Bronchial epithelial cell (primary cell): ENCODE measurements around the gene GAL3ST1. TPM values are rescaled to one million over a fixed set of nuclear protein-coding genes. Genes with fewer than 3 reads are reported as not detected.

Experiments used
- DNase-seq: peaks from one replicate; pipeline ENCODE4 v3.0.0-alpha.2; 2010; ENCODE audit warnings: low read depth
- FAIRE-seq: peaks from 2 replicates; lab custom pipeline; 2011; peaks lifted over from hg19 to GRCh38; lab: Jason Lieb, UNC
- H3K27me3 ChIP-seq: 2 replicates; pipeline ENCODE4 v1.5.1; 2011; ENCODE audit warnings: low read length; ENCODE audit not compliant: control insufficient read depth, insufficient read depth
- H3K36me3 ChIP-seq: 2 replicates; pipeline ENCODE4 v1.5.1; 2011; ENCODE audit warnings: low read length; ENCODE audit not compliant: control insufficient read depth, insufficient read depth
- H3K4me3 ChIP-seq: 2 replicates; pipeline ENCODE4 v1.5.1; 2011; ENCODE audit warnings: mild to moderate bottlenecking, low read depth, low read length, control low read depth
- CTCF ChIP-seq: IDR thresholded peaks from 2 replicates; pipeline ENCODE4 v1.5.1; 2011; ENCODE audit warnings: mild to moderate bottlenecking, moderate library complexity, low read length, control low read depth, inconsistent platforms; ENCODE audit not compliant: insufficient read depth, severe bottlenecking
- total RNA-seq: library from RNA; depleted of rRNA; stranded (reverse); fragments of >200 nt; gene quantifications from 2 replicates; pipeline ENCODE4 v1.2.1, GENCODE V29; 2014

Gene GAL3ST1
- total RNA-seq, 1 donor from 2014 or later, result 0.26 TPM

DNA sequence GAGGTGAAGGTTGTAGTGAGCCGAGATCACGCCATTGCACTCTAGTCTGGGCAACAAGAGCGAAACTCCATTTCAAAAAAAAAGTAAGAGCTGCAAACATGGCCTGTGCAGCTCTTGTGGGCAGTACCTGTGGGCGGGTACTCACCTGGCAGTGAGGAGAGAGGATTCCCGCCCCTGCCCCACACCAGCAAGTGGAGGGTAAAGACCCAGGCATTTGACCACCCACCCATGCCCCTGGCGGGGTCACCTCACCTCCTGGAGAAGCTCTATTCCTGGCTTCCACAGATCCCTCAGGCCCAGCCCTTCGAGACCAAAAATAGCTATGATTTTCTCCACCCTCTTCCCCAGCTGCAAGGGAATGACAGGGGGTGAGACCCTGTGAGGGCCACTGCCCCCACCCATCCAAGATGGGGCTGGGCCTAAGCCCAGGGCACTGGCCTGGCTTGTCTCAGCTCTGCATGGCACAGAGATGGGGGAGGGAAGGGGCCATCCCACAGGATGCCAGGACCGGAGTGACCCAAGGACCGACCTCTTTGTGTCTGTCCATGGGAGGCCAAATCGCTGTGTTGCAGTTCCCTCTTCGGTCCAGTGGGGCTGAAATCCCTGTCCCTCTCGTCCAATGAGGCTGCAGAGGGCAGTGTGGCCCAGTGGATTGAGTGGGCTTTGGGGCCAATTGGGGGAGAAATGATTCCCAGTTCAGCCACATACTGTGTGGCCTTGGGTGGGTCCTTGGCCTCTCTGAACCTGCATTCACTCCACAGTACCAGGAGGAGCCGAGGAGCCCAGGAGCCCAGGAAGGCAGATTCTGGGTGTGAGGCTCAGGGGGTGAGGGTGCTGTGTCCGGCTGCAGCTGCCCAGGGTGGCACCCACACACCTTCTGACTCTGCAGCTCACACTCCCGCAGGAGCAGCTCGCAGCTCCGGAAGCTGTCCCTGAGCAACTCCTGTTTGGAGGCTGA, 42.5 kb downstream of the GAL3ST1 start:
- H3K27me3 ChIP-seq, result no peaks in the 10 kb centered on the region
- no peak for DNase-seq
- FAIRE-seq, result no peak
- H3K36me3 ChIP-seq, result no peaks in the 10 kb centered on the region
- no peak overlapping the region for H3K4me3 ChIP-seq
- no peak for TF ChIP-seq CTCF

- Histone ChIP-seq H3K36me3 (no peaks in the 10 kb centered on the region), H3K4me3 (no peak overlapping the region), H3K27me3 (peaks cover 4% of the 10 kb centered on the region)
- no peak for DNase-seq
- no peak for FAIRE-seq
- no peak for TF ChIP-seq CTCF
Observed at GRCh38 chr22:30526656-30527055, 47.8 kb downstream of the GAL3ST1 start.

DNA sequence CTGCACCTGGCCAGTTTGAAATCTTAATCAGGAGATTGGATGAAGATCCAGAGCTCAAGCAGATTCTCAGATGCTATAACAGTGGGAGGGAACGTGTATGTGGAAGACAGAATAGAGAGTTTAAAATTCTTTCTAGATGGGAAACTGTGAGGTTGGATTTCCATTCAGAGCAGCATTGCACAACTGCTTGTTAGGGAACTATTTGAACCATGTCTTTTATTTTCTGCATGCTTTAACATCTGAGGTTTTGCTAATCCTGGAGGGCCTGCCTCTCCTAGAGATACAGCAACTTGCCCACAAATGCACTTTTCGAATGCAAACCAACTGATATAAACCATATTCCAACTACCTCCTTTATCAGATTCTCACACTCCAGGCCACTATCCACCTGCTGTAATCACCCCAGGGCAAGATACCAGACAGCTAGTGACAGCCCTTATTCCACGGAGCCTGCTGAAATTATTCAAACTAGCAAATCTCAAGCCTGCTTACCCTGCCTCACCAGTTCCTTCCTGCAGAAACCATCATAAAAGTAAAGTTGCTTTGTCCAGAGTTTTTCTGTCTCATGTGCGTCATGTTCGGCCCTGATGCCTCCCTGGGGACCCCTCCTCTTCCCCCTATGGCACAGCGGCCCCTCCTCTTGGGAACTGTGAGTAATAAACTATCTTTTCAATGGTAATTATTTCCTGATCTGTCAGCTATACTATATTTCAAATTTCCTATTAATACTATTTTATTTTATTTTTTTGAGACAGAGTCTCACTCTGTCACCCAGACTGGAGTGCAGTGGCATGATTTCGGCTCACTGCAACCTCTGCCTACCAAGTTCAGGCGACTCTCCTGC, 50.6 kb downstream of the GAL3ST1 start:
- no peak overlapping the region for H3K4me3 ChIP-seq
- FAIRE-seq (no peak), DNase-seq (no peak)
- H3K27me3 ChIP-seq, result peaks cover 6% of the 10 kb centered on the region
- H3K36me3 ChIP-seq, result no peaks in the 10 kb centered on the region
- no peak for TF ChIP-seq CTCF

GRCh38 chr22:30521368-30522156, 52.9 kb downstream of the GAL3ST1 start:
- DNase-seq (no peak), FAIRE-seq (no peak)
- peaks cover 6% of the 10 kb centered on the region for H3K27me3 ChIP-seq
- TF ChIP-seq CTCF, result no peak
- no peaks in the 10 kb centered on the region for H3K36me3 ChIP-seq
- H3K4me3 ChIP-seq, result no peak overlapping the region

DNA sequence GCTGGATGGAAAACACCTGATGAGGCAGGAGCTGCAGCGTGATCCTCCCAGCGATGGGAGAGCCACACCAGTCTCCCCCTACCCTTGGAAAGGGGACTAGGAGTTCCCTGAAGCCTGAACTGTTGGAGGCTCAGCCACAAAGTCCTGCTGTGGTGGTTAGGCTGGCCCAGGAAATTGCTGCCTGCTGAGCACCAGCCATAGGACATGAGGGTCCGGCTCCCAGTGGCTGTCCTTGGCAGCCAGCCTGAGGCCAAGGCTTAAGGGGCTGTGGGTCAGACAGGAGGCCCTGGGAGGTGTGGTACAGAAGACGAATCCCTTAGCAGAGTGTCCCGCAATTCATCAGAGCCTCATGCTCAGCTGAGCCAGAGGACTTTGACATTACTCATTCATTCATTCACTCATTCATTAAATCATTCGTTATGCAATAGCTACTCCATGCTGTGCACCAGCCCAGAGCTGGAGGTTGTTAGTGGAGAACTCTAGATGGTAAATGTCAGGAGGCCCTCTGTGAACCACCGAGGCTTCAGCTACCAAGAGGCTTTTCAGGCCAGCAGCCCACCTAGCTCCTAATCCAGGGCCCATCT, 54.5 kb downstream of the GAL3ST1 start:
- no peak overlapping the region for H3K4me3 ChIP-seq
- TF ChIP-seq CTCF, result no peak
- H3K36me3 ChIP-seq, result no peaks in the 10 kb centered on the region
- H3K27me3 ChIP-seq, result peaks cover 4% of the 10 kb centered on the region
- FAIRE-seq (no peak), DNase-seq (no peak)
